C4-2B (cell line): ENCODE results near the gene ATN1.

ENCODE experiments used
- ZFX ChIP-seq: fragments of 450-650 bp; IDR thresholded peaks from 2 replicates; pipeline ENCODE4 v1.6.1; 2017
- TF ChIP-seq, protein P1 (sequence below): fragments of 450-650 bp; conservative IDR thresholded peaks from 2 replicates; pipeline ENCODE4 v1.5.1; 2017; ENCODE audit warnings: mild to moderate bottlenecking

- TF ChIP-seq, protein P1, sequence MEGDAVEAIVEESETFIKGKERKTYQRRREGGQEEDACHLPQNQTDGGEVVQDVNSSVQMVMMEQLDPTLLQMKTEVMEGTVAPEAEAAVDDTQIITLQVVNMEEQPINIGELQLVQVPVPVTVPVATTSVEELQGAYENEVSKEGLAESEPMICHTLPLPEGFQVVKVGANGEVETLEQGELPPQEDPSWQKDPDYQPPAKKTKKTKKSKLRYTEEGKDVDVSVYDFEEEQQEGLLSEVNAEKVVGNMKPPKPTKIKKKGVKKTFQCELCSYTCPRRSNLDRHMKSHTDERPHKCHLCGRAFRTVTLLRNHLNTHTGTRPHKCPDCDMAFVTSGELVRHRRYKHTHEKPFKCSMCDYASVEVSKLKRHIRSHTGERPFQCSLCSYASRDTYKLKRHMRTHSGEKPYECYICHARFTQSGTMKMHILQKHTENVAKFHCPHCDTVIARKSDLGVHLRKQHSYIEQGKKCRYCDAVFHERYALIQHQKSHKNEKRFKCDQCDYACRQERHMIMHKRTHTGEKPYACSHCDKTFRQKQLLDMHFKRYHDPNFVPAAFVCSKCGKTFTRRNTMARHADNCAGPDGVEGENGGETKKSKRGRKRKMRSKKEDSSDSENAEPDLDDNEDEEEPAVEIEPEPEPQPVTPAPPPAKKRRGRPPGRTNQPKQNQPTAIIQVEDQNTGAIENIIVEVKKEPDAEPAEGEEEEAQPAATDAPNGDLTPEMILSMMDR, result no peak
- no peak for TF ChIP-seq ZFX
Measured at GRCh38 chr12:6899837-6900519, 27.8 kb upstream of the ATN1 start.
